Hepatocyte (in vitro differentiated cells): ENCODE data around the gene ALG2. TPM values are rescaled to one million over a fixed set of nuclear protein-coding genes. Genes with fewer than 3 reads are reported as not detected.
A peak's percentile ranks its signal among the peaks of the same experiment; 100 is the strongest.

Experiments used
- DNase-seq: peaks from one replicate; pipeline ENCODE4 v3.0.0-alpha.2; 2016; ENCODE audit warnings: low spot score
- H2AFZ ChIP-seq: fragments of 200-600 bp; sonication (generic); 2 replicates; pipeline ENCODE4 v1.6.0; 2016; ENCODE audit warnings: antibody characterized with exemption, mild to moderate bottlenecking
- H3K27ac ChIP-seq: fragments of 200-600 bp; sonication (generic); 2 replicates; pipeline ENCODE4 v1.5.1; 2016; ENCODE audit warnings: mild to moderate bottlenecking
- H3K27me3 ChIP-seq: fragments of 200-600 bp; sonication (generic); 2 replicates; pipeline ENCODE4 v1.6.1; 2016
- H3K36me3 ChIP-seq: fragments of 200-600 bp; sonication (generic); replicated peaks from 2 replicates; pipeline ENCODE4 v1.5.1; 2016; ENCODE audit warnings: low read depth; ENCODE audit not compliant: insufficient read depth
- H3K4me1 ChIP-seq: fragments of 200-600 bp; sonication (generic); 2 replicates; pipeline ENCODE4 v1.5.1; 2016; ENCODE audit warnings: mild to moderate bottlenecking, moderate library complexity; ENCODE audit not compliant: insufficient read depth
- H3K4me2 ChIP-seq: fragments of 200-600 bp; sonication (generic); 2 replicates; pipeline ENCODE4 v1.6.0; 2016
- H3K4me3 ChIP-seq: fragments of 200-600 bp; sonication (generic); 2 replicates; pipeline ENCODE4 v1.5.1; 2016; ENCODE audit warnings: mild to moderate bottlenecking
- H3K79me2 ChIP-seq: fragments of 200-600 bp; sonication (generic); 2 replicates; pipeline ENCODE4 v1.6.0; 2017; ENCODE audit warnings: mild to moderate bottlenecking
- H3K9me2 ChIP-seq: fragments of 200-600 bp; sonication (generic); replicated peaks from 2 replicates; pipeline ENCODE4 v1.6.0; 2017; ENCODE audit warnings: mild to moderate bottlenecking; ENCODE audit not compliant: insufficient read depth
- H3K9me3 ChIP-seq: fragments of 200-600 bp; sonication (generic); 2 replicates; pipeline ENCODE4 v1.5.1; 2016; ENCODE audit warnings: low read depth, mild to moderate bottlenecking
- H4K20me1 ChIP-seq: fragments of 200-600 bp; sonication (generic); 2 replicates; pipeline ENCODE4 v1.6.0; 2016; ENCODE audit warnings: mild to moderate bottlenecking; ENCODE audit not compliant: insufficient read depth, poor library complexity, severe bottlenecking
- EZH2 ChIP-seq: fragments of 200-600 bp; sonication (generic); IDR thresholded peaks from 2 replicates; pipeline ENCODE4 v1.6.1; 2016; ENCODE audit warnings: antibody characterized with exemption, mild to moderate bottlenecking, borderline replicate concordance
- EZH2phosphoT487 ChIP-seq: fragments of 200-600 bp; sonication (generic); IDR thresholded peaks from one replicate; pipeline ENCODE4 v1.6.1; 2018; ENCODE audit warnings: antibody characterized with exemption, mild to moderate bottlenecking, low read depth, moderate library complexity; ENCODE audit not compliant: unreplicated experiment, severe bottlenecking
- WGBS: methylation state at CpG from one replicate; pipeline ENCODE4 v1.1.6; 2016; ENCODE audit warnings: low lambda C conversion rate; ENCODE audit errors: missing lambda C conversion rate; 5-methylcytosine and 5-hydroxymethylcytosine counted together
- polyA plus RNA-seq: library from polyadenylated mRNA; unstranded; fragments of >200 nt; fragmentation: Nextera tagmentation; extraction: Ambion mirVana; gene quantifications from 2 replicates; pipeline ENCODE4 v1.2.1, GENCODE V29; 2016
- total RNA-seq: library from RNA; depleted of rRNA; stranded (reverse); fragments of >200 nt; gene quantifications from 2 replicates; pipeline ENCODE4 v1.2.3, GENCODE V29; 2014
- TF ChIP-seq, protein P1 (sequence below): fragments of 200-600 bp; sonication (generic); IDR thresholded peaks from 2 replicates; pipeline ENCODE4 v1.5.1; 2016; ENCODE audit warnings: antibody characterized with exemption, mild to moderate bottlenecking; ENCODE audit not compliant: poor library complexity

Gene ALG2
- total and polyA plus RNA-seq, 2 experiments from 2014 or later = 51.9 to 64.0 TPM

DNA sequence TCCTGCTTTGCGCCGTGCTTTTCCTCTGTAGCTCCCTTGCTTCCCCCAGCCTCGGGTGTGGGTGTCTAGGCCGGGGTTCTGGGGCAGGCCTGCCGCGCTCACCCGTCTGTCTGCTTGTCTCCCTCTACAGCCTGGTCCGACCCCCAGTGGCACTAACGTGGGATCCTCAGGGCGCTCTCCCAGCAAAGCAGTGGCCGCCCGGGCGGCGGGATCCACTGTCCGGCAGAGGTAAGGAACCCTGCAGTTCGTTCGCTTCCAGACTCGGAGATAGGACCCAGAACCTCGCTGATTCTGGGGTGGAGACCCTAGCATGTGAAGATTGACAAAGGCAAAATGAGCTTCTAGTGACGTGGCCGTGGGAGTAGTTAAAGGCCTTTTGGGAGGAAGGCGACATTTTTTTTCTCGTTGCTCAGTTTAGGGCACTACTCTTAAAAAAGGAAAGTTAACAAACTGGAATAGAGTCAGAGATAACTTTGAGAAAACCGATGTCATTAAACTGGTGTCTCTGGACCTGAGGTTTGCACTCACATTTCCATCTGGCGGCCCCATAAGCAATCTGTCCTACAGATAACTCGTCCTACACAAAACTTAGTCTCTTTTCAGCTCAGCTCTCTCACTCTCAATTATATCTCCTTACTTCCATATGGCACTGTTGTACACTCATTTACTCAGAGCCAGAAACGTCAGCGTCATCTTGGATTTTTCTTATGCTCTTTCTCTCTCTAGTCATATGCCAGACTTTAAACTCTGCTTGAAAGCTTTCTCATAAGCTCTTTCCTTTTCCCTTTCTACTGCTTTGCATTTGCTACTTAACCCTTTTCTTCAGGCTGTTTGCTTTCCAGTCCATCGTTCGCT lies 901 bp upstream of the ALG2 start:
- peaks cover 81% of the 10 kb centered on the region for H3K79me2 ChIP-seq
- H3K27ac ChIP-seq = peak overlapping the region; percentile 92
- peaks cover 57% of the 10 kb centered on the region for H4K20me1 ChIP-seq
- H3K36me3 ChIP-seq = no peaks in the 10 kb centered on the region
- peaks cover 32% of the 10 kb centered on the region for H3K4me1 ChIP-seq
- H3K9me3 ChIP-seq = no peaks in the 10 kb centered on the region
- peak overlapping the region; percentile 31 for H2AFZ ChIP-seq
- TF ChIP-seq, protein P1, sequence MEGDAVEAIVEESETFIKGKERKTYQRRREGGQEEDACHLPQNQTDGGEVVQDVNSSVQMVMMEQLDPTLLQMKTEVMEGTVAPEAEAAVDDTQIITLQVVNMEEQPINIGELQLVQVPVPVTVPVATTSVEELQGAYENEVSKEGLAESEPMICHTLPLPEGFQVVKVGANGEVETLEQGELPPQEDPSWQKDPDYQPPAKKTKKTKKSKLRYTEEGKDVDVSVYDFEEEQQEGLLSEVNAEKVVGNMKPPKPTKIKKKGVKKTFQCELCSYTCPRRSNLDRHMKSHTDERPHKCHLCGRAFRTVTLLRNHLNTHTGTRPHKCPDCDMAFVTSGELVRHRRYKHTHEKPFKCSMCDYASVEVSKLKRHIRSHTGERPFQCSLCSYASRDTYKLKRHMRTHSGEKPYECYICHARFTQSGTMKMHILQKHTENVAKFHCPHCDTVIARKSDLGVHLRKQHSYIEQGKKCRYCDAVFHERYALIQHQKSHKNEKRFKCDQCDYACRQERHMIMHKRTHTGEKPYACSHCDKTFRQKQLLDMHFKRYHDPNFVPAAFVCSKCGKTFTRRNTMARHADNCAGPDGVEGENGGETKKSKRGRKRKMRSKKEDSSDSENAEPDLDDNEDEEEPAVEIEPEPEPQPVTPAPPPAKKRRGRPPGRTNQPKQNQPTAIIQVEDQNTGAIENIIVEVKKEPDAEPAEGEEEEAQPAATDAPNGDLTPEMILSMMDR = no peak
- TF ChIP-seq EZH2phosphoT487 (no peak), EZH2 (no peak)
- no peaks in the 10 kb centered on the region for H3K27me3 ChIP-seq
- WGBS = 11% methylated on average over 30 of the region's 30 CpGs
- no peaks in the 10 kb centered on the region for H3K9me2 ChIP-seq
- DNase-seq = no peak
- H3K4me2 ChIP-seq = peak overlapping the region; percentile 91
- peak overlapping the region; percentile 60 for H3K4me3 ChIP-seq

DNA sequence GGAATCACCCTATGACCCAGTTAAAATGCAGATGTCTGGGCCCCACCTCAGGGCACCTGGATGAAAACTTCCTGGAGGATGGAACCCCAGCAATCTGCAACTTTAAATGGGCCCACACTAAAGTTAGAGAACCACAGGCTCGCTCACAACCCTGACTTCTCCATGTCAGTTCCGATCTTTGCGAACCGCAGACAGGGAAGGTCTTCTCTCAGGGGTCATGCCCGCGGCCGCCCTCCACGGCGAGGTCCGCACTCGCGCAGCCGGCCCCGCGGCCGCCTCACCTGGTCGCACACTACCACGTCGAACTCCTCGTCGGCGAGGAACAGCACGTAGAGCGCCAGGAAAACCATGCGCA lies 499 bp downstream of the ALG2 start:
- H4K20me1 ChIP-seq = peaks cover 58% of the 10 kb centered on the region
- TF ChIP-seq, protein P1 = no peak
- no peak for TF ChIP-seq EZH2phosphoT487
- TF ChIP-seq EZH2 = no peak
- no peaks in the 10 kb centered on the region for H3K27me3 ChIP-seq
- peaks cover 32% of the 10 kb centered on the region for H3K4me1 ChIP-seq
- peak overlapping the region; percentile 92 for H3K27ac ChIP-seq
- no peak for DNase-seq
- H3K4me2 ChIP-seq = peak overlapping the region; percentile 96
- H3K4me3 ChIP-seq = peak overlapping the region; percentile 67
- H3K9me3 ChIP-seq = no peaks in the 10 kb centered on the region
- no peaks in the 10 kb centered on the region for H3K9me2 ChIP-seq
- H2AFZ ChIP-seq = peak overlapping the region; percentile 74
- WGBS = 1% methylated on average over 25 of the region's 25 CpGs
- peaks cover 91% of the 10 kb centered on the region for H3K79me2 ChIP-seq
- H3K36me3 ChIP-seq = no peaks in the 10 kb centered on the region

DNA sequence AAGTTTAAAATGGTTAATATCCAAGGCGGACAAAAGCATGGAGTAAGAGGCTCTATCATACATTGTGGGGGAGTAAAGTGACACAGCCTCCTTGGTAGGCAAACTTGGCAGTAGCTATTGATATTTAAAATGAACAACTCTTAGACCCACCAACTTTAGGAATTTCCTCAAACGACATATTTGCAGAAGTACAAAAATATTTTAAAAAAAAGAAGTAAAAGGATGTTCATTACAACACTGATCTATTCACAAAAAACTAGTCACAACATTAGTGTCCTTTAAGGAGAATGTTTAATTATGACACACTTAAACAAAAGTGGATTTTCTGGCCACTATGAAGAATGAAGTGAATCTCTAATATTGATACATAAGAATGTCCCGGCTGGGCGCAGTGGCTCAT lies 1.7 kb downstream of the ALG2 start:
- TF ChIP-seq, protein P1 = no peak
- Histone ChIP-seq H2AFZ (no peak overlapping the region), H3K4me2 (peak overlapping the region; percentile 96), H3K27ac (no peak overlapping the region), H4K20me1 (peaks cover 50% of the 10 kb centered on the region), H3K27me3 (no peaks in the 10 kb centered on the region), H3K9me3 (no peaks in the 10 kb centered on the region), H3K79me2 (peaks cover 86% of the 10 kb centered on the region), H3K4me1 (peaks cover 32% of the 10 kb centered on the region), H3K4me3 (no peak overlapping the region), H3K9me2 (no peaks in the 10 kb centered on the region), H3K36me3 (no peaks in the 10 kb centered on the region)
- WGBS = 92% methylated on average over 4 of the region's 4 CpGs
- no peak for DNase-seq
